ENCODE results near the gene POM121.
"Not testable (repeated sequence)": the region's sequence is repeated elsewhere in the genome, so short reads cannot be mapped to it uniquely, and the experiment has no call there.

DNA sequence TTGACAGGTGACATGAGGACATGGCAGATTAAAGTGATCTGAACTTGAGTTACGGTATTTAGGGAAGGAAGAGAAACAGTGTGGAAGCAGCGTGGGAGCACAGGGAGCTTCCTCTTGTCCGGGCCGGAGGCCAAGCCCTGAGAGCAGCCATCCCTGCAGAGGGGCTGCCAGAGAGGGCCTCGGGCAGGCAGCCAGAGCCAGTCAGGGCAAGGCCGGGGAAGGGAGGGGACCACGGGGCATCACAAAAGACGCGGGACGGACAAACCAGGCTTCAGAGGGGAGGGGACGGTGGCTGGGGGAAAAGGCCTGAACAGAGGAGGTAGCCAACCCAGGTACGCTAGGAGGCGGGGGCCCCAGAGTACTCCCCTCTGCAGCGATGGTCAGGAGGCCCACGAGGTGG is 20.0 kb downstream of the POM121 start:
- not testable (repeated sequence) for TF ChIP-seq POLR2A, TAF1 (IDR thresholded peaks at IDR 0.05; ENCODE audit: low read depth, low read length)

Data from GM12891 (cell line).